DMS79 treated with DMSO at 0.1 percent for 48 hours (cell line): ENCODE data around the gene RGPD8.
"Not testable (repeated sequence)": the region's sequence is repeated elsewhere in the genome, so short reads cannot be mapped to it uniquely, and the experiment has no call there.

ENCODE experiments used
- DNase-seq: peaks from one replicate; lab custom pipeline; 2025; lab: John Stamatoyannopoulos, UW

Gene RGPD8

DNA sequence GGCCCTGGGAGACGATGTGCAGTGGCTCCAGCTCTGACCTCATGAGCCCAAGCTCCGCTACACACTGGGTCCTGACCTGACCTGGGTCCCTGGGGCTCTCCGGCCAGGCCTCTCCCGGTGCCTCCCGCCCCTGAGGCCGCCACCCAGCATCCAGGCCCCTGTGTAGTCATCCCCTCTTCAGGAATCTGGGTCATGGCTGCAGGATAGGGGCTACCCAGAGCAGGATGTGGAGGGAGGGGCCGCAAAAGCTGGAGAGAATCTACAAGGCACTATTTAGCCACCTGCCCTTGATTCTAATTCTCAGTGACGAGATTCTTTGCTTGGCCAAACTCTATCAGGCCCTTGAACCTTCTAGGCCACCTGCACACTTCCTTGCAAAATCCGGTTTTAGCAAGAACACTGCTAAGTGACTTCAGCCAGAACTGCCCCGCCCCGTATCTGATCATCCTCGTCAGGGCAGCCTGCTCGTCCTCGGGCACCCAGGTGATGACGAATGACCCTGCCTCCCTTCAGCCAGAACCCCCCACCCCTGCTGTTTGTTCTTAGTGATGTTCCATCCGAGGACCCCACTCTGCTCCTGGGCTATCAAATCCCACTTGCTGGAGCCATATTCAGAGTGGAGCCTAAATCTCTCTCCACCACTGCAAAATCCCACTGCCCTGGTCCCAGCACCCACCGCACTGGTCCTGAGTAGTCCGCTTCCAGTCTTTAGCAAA, 2.4 kb upstream of the RGPD8 start:
- DNase-seq = not testable (repeated sequence)

GRCh38 chr2:112434890-112435715, 1.7 kb upstream of the RGPD8 start:
- DNase-seq = not testable (repeated sequence)

GRCh38 chr2:112433932-112434730, 686 bp upstream of the RGPD8 start:
- DNase-seq = no peak

DNA sequence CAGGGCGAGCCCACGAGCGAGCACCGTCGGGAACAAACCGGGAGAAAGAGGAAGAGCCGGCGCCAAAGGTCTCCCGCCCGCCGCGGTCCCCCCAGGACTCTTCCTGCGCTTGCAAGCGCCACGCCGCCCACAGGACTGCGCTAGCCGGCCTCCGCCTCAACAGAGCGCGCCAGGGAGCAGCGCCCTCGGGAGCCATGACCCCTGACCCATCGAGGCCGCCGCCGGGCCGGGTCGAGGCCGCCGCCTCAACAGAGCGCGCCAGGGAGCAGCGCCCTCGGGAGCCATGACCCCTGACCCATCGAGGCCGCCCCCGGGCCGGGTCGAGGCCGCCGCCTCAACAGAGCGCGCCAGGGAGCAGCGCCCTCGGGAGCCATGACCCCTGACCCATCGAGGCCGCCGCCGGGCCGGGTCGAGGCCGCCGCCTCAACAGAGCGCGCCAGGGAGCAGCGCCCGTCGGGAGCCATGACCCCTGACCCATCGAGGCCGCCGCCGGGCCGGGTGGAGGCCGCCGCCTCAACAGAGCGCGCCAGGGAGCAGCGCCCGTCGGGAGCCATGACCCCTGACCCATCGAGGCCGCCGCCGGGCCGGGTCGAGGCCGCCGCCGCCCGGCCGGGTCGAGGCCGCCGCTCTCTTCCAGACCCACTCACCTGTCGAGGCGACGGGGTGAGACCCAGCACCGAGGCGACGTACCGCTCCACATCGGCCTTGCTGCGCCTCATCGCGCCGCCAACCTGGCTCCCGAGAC, 538 bp downstream of the RGPD8 start:
- not testable (repeated sequence) for DNase-seq

GRCh38 chr2:112432390-112432734, 1.1 kb downstream of the RGPD8 start:
- DNase-seq = not testable (repeated sequence)

DNA sequence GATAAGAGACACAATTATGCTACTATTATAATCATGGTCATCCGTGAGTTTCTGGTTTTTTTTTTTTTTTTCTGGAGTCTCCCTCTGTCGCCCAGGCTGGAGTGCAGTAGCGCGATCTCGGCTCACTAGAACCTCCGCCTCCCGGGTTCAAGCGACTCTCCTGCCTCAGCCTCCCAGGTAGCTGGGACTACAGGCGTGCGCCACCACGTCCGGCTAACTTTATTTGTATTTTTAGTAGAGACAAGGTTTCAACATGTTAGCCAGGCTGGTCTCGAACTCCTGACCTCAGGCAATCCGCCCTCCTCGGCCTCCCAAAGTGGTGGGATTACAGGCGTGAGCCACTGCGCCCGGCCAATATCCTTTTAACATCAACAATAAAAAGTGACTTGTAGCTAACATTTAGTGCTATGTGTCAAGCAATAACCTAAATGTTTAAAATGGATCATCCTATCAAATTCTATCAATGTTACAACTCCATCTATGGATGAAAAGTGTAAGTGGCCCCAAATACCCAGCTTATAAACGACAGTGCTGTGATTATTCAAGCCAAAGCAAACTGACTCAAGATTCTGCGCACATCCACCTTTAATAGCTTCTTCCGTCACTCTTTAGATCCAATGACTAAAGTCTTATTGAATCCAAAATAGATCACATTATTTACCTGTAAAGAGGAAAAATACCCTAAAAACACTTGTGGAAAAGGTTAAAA, 1.7 kb downstream of the RGPD8 start:
- not testable (repeated sequence) for DNase-seq

DNA sequence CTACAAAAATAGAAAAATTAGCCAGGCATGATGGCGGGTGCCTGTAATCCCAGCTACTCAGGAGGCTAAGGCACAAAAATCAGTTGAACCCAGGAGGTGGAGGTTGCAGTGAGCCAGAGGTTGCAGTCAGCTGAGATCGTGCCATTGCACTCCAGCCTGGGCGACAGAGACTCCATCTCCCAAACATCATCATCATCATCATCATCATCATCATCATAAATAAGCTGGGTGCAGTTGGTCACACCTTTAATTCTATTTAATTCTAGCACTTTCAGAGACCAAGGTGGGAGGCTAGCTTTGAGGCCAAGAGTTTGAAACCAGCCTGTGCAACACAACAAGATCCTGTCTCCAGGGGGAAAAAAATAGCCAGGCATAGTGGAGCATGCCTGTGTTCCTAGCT, 8.9 kb downstream of the RGPD8 start:
- DNase-seq = not testable (repeated sequence)

DNA sequence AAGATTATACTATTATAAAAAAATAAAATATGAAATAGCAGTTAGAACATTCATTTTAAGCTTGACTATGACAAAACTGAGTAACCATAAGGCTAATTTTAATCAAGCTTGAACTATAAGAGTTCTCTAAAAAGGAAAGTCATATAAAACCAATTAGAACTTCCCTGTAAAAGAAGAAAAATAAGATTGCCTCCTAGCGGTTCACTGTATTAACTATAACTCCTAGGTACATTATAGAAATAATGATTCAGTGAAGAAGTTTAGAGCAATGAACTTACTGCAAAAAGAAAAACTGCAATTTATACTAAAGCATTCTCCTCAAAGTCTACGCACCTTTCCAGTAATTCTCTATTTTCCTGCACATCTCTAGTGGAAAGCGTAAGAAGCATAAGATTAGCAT, 16.6 kb downstream of the RGPD8 start:
- not testable (repeated sequence) for DNase-seq

GRCh38 chr2:112360055-112360454, 73.4 kb downstream of the RGPD8 start:
- not testable (repeated sequence) for DNase-seq

DNA sequence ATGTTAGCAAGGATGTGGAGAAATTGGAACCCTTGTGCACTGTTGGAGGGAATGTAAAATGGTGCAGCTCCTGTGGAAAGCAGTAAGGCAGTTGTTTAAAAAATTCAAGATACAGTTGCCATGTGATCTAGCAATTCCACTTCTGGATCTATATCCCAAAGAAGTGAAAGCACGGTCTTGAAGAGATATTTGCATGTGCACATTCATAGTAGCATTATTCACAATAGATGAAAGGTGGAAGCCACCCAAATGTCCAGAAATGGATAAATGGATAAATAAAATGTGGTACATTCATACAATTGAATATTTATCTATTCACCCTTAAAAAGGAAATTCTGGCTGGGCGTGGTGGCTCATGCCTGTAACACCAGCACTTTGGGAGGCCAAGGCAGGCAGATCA, 79.1 kb downstream of the RGPD8 start:
- not testable (repeated sequence) for DNase-seq

DNA sequence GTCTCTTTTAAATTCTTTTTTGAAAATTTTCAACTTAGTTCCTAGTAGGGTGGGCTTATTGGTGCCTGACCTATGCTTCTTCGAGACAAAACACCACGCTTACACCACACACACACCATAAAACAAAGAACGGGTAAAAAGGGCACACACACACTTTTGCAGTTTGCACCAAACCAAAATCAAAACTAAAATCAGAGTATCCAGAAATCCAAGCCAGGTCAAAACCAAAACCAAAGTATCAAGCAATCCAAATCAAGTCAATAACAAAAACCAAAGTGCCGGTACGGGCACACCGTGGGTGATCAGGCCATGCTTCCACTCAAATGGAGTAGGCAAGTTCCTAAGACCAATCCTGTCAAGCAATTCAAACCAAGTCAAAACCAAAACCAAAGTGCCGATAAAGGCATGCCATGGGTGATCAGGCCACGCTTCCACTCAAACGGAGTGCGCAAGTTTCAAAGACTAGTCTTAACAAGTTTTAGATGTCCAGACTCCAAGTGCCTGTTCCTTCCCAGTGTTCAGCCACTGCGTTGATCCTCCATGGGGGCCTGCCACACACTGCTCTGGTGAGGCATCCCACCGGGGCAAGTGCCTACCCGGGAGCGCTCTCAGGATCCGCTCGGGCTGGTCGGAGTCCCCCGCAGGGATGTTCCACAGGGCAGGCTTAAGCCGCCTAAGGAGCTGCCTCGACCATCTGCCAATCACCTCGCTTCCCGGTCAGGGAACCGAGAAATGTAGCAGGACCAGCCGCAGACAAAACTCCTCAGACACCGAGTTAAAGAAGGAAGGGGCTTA, 80.4 kb downstream of the RGPD8 start:
- not testable (repeated sequence) for DNase-seq

DNA sequence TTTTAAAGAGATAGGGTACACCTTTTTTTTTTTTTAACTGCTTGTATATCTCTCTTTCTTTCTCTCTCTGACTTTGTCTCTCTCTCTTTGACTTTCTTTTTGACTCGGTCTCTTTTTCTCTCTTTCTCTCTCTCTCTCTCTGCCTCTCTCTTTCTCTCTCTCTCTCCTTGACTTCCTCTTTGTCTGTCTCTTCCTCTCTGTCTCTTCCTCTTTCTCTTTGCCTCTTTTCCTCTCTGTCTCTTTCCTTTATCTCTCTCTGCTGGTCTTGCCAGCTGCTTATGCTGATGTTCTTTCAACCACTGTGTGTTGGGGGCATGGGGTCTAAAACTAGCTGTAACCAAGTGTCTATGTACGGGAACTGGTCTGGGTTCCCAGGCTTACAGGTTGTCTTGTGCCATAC, 81.2 kb downstream of the RGPD8 start:
- DNase-seq = not testable (repeated sequence)

DNA sequence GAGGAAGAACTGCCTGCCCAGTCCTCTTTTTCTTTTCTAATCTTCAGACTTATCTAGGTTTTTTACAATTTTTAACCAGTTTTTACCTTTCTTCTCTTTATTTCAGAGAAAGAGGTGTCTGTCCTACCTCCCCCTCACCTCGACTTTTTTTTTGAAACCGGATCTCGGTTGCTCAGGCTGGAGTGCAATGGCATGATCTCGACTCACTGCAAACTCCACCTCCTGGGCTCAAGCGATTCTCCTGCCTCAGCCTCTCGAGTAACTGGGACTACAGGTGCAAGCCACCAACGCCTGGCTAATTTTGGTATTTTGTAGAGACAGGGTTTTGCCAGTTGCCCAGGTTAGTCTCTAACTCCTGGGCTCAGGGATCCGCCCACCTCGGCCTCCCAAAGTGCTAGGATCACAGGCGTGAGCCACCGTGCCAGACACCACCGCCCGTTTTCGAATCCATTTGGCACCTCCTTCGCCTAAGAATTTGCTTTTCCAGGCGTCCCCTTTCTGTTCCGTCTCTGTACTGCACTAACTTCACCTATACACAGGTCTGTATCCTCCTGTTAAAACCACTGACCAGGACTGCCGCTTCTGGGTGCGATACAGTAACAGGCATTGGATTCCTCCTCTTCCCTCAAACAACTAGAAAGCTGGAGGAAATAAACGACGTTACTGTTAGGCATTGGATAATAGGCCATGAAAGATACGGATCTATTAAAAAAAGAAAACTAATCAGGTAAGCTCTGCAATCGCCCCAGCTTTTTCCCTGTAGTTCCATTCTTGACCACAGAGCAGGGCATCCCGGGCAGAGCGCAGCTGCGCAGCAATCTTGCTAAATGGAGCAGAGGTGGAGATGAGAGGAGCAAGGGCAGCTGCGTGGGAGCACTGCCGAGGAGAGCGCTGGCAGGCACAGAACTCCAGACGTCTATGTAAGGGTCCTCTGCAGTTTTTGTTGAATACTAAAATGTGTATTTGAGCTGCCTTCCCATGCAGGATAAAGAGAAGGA, 88.1 kb downstream of the RGPD8 start:
- no peak for DNase-seq

GRCh38 chr2:112343827-112344585, 89.4 kb downstream of the RGPD8 start:
- no peak for DNase-seq

DNA sequence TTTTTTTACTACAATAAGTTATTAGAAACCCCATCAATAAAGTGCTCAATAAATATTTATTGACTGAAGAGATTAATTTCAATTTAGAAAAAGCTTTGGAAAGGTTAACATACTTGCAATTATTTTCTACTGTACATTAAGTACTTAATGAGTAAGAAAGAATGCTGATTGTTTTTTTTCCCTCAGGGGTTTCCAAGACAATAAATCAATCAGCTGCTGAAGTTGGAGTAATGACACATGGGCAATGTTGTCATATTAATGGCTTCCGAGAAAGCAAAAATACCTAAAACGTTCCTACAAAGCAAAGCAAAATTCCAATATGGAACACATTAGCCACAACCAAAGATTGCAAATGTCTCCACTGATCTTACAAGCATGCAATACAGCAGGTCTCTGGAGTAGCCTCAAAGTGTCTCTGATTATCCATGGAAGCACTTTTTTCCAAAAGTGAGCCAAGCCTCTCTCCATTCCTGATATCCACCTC, 91.3 kb downstream of the RGPD8 start:
- DNase-seq = no peak

- no peak for DNase-seq
Observed at GRCh38 chr2:112340475-112341267, 92.8 kb downstream of the RGPD8 start.

DNA sequence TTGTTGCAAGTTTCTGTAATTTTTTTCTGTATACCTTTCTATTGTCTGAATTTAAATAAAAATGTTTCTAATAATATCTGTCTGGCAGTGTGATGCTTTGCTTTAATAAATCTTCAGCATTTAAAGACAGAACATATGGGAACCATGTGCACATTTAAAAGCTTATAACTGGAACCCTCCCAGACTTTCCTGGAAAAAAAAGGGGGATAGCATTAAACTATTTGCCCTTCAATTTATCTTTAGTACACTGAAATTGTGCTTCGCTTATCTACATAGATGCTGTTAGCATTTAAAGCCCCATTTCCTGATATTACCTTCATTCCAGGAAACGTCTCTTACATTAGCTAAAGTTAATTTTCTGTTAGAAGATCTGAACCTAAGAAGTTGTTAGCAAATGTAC, 93.5 kb downstream of the RGPD8 start:
- no peak for DNase-seq
